ENCODE results near the gene BLOC1S1. TPM values are rescaled to one million over a fixed set of nuclear protein-coding genes. Genes with fewer than 3 reads are reported as not detected.

The BLOC1S1 gene
- total and polyA plus RNA-seq, 12 donors: 180 to 1,005 (median 227) TPM

- 86 to 93% (median 92%) methylated on average over 6 to 8 of the region's 8 CpGs for WGBS, 4 donors
- Histone ChIP-seq H3K27me3 (no peaks in the 10 kb centered on the region), H3K9me3 (replicated peaks in 1 of 3) (no peaks in the 10 kb centered on the region), H3K36me3 (replicated peaks in 1 of 2) (no peaks in the 10 kb centered on the region), H3K4me1 (replicated peaks in 1 of 2) (peaks cover 6 to 7% of the 10 kb centered on the region in 2 donors), H3K27ac (no peak overlapping the region), H3K4me3 (no peak overlapping the region)
- intact Hi-C loops (cut with DNase I): no loop called here
- no peak for DNase-seq
- TF ChIP-seq CTCF (IDR thresholded peaks at IDR 0.05): no peak
- no peak for TF ChIP-seq POLR2A (IDR thresholded peaks at IDR 0.05)
Observed at GRCh38 chr12:55702861-55703260, 13.0 kb upstream of the BLOC1S1 start.

GRCh38 chr12:55703288-55703687 is 12.6 kb upstream of the BLOC1S1 start:
- H3K4me1 ChIP-seq (replicated peaks in 1 of 2): peaks cover 6 to 11% of the 10 kb centered on the region in 2 donors
- peak overlapping the region in 1 of 5 donors; percentile 14 for H3K27ac ChIP-seq
- TF ChIP-seq CTCF (IDR thresholded peaks at IDR 0.05) (no peak), POLR2A (IDR thresholded peaks at IDR 0.05) (no peak)
- intact Hi-C loops (cut with DNase I): no loop called here
- no peak overlapping the region for H3K4me3 ChIP-seq
- WGBS, 4 donors: 47 to 79% (median 68%) methylated on average over 2 of the region's 2 CpGs
- no peak for DNase-seq
- H3K27me3 ChIP-seq: no peaks in the 10 kb centered on the region
- no peaks in the 10 kb centered on the region for H3K36me3 ChIP-seq (replicated peaks in 1 of 2)
- H3K9me3 ChIP-seq (replicated peaks in 1 of 3): no peaks in the 10 kb centered on the region

DNA sequence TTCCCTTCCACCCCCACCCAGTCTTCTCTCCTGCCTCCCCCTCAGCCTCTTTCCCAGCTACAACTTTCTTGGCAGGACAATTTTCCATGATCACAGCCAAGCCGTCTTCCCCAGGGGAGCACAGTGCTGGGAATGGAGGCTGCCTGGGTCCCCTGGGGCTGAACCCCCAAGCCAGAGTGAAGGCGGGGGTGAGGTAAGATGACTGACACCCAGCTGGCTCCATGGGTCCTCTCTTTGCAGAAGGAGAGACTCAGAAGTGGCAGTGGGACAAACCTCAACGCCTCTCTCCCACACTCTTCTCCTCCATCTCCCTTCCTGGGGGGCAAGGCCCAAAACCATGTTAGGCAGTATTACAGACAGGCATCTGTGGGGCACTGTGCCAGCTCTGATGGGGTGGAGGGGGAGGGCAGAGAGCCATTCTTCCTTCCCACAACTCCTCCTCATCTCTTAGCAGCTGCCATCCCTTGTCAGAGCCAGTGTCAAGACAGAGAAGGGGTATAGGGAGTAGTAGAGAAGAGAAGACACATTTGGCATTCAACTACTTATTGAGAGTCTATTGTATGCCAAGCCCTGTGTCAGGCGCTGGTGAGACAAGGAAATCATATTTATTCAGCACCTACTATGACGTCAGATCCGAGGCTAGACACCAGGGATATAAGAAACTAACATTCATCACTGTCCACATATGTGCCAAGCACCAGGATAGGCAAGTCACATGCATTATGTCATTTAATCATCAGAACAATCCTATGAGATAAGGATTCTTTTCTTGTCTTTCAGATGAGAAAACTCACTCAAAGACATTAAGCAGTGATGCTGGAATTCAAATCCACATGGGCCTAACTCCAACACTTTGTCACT is 11.7 kb upstream of the BLOC1S1 start:
- TF ChIP-seq CTCF (IDR thresholded peaks at IDR 0.05) (no peak), POLR2A (IDR thresholded peaks at IDR 0.05) (no peak)
- H3K9me3 ChIP-seq (replicated peaks in 1 of 3): no peaks in the 10 kb centered on the region
- peaks cover 6 to 20% of the 10 kb centered on the region in 2 donors for H3K4me1 ChIP-seq (replicated peaks in 1 of 2)
- H3K36me3 ChIP-seq (replicated peaks in 1 of 2): no peaks in the 10 kb centered on the region
- peak overlapping the region in 1 of 5 donors; percentile 14 for H3K27ac ChIP-seq
- H3K4me3 ChIP-seq: no peak overlapping the region
- no peak for DNase-seq
- H3K27me3 ChIP-seq: no peaks in the 10 kb centered on the region
- 73 to 89% (median 85%) methylated on average over 6 of the region's 6 CpGs for WGBS, 4 donors
- intact Hi-C loops (cut with DNase I): no loop called here

- no peak for DNase-seq
- WGBS, 4 donors: 80 to 85% (median 84%) methylated on average over 9 of the region's 9 CpGs
- Histone ChIP-seq H3K27me3 (no peaks in the 10 kb centered on the region), H3K4me3 (no peak overlapping the region), H3K27ac (no peak overlapping the region), H3K4me1 (replicated peaks in 1 of 2) (peaks cover 6 to 20% of the 10 kb centered on the region in 2 donors), H3K9me3 (replicated peaks in 1 of 3) (no peaks in the 10 kb centered on the region), H3K36me3 (replicated peaks in 1 of 2) (no peaks in the 10 kb centered on the region)
- intact Hi-C loops (cut with DNase I): no loop called here
- TF ChIP-seq POLR2A (IDR thresholded peaks at IDR 0.05): no peak
- no peak for TF ChIP-seq CTCF (IDR thresholded peaks at IDR 0.05)
Observed at GRCh38 chr12:55704824-55705718, 10.8 kb upstream of the BLOC1S1 start.
